RPMI7951 (cell line): ENCODE measurements around the gene RYK. TPM values are rescaled to one million over a fixed set of nuclear protein-coding genes. Genes with fewer than 3 reads are reported as not detected.

Experiments used
- DNase-seq: peaks from one replicate; pipeline ENCODE4 v3.0.0-alpha.2; 2012; ENCODE audit warnings: low read depth
- total RNA-seq: library from RNA; depleted of rRNA; stranded (reverse); fragments of >200 nt; shearing (Covaris generic); gene quantifications from 2 replicates; pipeline ENCODE4 v1.2.3, GENCODE V29; 2014; rRNA removed

RYK gene
- total RNA-seq, 1 experiment from 2014 or later: 89.6 TPM

- no peak for DNase-seq
Measured at GRCh38 chr3:134149286-134149685, 101.4 kb downstream of the RYK start.

- peak; percentile 29 for DNase-seq
Measured at GRCh38 chr3:134148534-134148933, 102.1 kb downstream of the RYK start.

GRCh38 chr3:134147411-134147810 lies 103.2 kb downstream of the RYK start:
- no peak for DNase-seq

DNA sequence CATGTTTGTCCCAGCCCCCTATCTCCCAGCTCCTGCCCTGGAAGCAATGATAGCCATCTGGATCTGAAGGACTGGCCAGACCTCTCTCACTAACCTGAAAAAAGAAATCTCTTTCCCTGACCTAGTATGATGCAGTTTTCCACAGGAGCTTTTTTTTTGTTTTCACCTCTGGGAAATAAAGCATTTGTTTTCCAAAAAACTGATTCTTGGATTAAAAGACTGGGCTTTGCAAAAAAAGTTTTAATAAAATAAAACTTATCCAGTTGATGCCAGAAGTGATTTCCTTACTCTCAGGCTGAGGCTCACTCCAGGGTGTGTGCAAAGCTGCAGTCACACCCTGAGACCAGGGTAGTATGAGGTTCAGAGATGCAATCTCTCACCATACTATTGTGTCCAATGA lies 104.0 kb downstream of the RYK start:
- no peak for DNase-seq

DNA sequence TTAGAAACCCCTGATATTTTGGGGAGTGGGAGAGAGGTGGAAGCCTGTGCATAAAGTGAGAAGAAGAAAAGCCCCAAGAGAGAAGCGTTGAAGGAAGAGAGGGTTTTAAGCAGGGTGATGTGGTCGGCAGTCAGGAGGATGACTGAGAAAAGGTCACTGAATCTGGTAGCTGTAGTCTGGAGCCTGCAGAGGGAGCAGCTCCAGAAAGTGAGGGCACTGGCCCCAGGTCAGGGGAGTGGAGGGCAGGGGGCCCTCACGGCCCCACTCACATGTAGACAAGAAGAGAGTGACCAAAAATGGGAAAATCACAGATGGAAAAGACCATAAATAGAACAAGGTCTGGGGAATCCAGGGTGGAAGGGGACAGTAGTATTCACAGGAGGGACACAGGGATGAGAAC lies 105.5 kb downstream of the RYK start:
- no peak for DNase-seq

DNA sequence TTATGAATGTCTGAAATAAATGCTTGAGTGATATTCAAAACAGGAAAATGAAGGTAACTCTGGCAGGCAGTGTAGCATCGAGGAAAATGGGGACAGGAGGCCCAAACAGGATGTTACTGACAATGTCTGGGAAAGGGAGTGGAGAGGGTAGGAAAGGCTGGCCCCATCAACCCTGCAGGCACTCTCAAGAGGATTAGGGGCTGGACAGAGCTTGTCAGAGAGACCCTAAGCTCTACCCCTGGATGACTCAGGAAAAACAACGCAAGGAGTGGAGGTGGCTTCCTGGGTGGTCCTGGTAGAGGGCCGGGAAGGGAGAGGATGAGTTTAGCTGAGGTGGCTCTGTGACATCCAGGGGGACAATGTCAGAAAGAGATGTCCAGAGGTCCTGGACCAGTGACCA lies 106.0 kb downstream of the RYK start:
- no peak for DNase-seq

GRCh38 chr3:134143828-134144401 lies 106.7 kb downstream of the RYK start:
- DNase-seq: no peak

- no peak for DNase-seq
Measured at GRCh38 chr3:134136604-134137003, 114.1 kb downstream of the RYK start.

DNA sequence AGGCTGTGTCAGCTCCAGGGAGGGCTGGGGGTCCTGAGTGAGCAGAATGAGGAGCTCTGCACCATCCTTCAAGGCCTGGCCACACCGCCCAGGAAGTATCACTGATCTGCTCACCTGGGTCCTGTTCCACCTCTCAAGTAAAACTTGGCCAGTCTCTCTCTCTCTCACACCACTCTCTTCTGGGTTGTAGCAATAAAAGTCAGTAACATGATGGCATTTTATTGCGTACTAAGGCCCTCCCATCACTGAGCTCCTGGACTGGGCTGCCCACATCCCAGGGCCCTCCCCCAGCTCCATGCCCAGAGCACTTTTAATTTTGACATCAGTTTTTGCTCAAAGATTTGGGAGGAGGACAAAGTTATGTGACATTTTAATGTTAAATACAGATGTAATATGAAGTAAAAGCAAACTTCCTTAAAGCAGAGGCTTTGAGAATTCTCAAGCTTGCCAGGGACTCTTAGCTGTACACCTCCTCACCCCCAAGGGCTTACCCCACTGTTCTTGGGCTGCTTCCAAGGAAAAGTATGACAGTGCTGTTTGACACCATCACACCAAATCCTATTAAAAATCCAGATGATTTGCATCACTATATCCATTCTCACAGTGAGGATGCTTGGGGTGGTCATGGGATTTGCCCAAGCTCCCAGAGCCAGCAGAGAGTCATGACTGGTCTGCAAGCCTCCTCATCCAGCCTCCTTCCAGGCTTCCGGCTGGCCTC lies 115.8 kb downstream of the RYK start:
- no peak for DNase-seq

GRCh38 chr3:134134240-134134639 lies 116.4 kb downstream of the RYK start:
- DNase-seq: peak; percentile 11

GRCh38 chr3:134132961-134133360 lies 117.7 kb downstream of the RYK start:
- peak; percentile 14 for DNase-seq

DNA sequence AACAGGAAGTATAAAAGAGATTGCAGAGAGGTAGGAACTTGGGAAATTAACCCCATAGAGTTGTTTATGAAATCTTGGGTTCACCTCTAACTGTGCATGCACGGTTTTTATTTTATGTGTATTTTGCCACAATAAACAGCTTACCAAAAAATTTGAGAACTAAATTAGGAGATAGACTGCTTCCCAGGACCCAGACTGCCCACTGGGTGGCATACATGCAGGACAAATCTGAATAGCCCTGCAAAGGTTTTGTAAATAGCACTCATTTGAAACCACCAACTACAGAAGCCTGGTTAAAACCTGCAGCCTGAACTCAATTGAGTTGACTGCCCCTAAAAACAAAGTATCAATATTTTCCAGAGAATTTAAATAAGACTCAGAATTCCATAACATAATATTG lies 124.5 kb downstream of the RYK start:
- DNase-seq: peak; percentile 14

DNA sequence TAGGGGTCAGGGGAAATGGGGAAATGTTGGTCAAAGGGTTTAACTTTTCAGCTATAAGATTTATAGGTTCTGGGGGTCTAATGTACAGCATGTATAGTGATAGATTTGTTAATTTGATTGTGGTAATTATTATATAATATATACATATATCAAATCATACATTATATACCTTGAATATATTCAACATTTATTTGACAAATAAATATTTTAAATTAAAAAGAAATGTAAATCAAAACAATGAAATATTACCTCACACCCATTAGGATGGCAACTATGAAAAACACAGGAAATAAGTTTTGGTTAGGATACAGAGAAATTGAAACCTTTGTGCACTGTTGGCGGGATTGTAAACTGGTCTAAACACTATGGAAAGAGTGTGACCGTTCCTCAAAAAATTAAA lies 135.9 kb downstream of the RYK start:
- no peak for DNase-seq

DNA sequence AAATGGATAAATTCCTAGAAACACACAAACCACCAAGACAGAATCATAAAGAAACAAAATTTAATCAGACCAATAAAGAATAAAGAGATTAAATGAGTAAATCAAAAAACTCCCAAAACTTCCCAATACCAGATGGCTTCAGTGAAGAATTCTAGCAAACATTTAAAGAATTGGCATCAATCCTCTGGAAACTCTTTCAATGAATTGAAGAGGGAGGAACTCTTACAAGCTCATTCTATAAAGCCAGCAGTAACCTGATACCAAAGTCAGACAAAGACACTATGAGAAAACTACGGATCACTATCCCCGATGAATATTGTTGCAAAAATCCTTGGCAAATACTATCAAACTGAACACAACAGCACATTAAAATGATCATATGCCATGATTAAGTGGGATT lies 139.0 kb downstream of the RYK start:
- DNase-seq: no peak

- DNase-seq: no peak
Measured at GRCh38 chr3:134110963-134111362, 139.7 kb downstream of the RYK start.

Other genes starting within 250 kb of the RYK start
- gene SLCO2A1, start 220.9 kb downstream of the RYK start, total RNA-seq: 0.39 and 0.48 TPM in 2 replicates
- gene AMOTL2, start 123.6 kb upstream of the RYK start, total RNA-seq: 13.1 and 15.1 TPM in 2 replicates
- gene ANAPC13, start 235.1 kb upstream of the RYK start, total RNA-seq: 116 and 132 TPM in 2 replicates
- 17.8 and 40.0 TPM in 2 replicates for gene CEP63, start 235.2 kb upstream of the RYK start, total RNA-seq